PC-9 (cell line): Measurements from ENCODE around the gene AIMP1.

Experiments
- EZH2 ChIP-seq: fragments of 200-600 bp; sonication (generic); IDR thresholded peaks from 2 replicates; pipeline ENCODE4 v1.8.0; 2017; ENCODE audit warnings: antibody characterized with exemption, low read depth
- TF ChIP-seq, protein P1 (sequence below): fragments of 200-600 bp; sonication (generic); conservative IDR thresholded peaks from 2 replicates; pipeline ENCODE4 v1.6.1; 2017; ENCODE audit warnings: mixed run types, antibody characterized with exemption, mild to moderate bottlenecking, moderate library complexity

DNA sequence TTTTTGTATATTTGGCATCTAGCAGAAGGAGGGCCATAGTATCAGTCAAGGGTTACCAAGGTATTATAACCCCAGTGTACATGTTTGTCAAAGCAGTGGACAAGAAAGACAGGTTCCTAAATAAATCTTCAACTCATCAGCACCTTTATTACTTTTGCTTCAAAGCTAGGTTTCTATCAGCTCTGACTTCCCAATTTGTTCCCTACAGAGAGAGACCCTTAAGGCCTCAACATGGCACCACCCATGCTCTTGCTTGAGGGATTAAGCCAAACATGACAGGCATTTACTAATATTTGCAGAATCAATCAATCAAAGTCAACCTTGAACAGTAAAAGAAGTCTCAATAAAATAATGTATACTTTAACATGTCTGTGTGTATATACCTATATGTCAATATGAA lies 9.8 kb upstream of the AIMP1 start:
- TF ChIP-seq, protein P1, sequence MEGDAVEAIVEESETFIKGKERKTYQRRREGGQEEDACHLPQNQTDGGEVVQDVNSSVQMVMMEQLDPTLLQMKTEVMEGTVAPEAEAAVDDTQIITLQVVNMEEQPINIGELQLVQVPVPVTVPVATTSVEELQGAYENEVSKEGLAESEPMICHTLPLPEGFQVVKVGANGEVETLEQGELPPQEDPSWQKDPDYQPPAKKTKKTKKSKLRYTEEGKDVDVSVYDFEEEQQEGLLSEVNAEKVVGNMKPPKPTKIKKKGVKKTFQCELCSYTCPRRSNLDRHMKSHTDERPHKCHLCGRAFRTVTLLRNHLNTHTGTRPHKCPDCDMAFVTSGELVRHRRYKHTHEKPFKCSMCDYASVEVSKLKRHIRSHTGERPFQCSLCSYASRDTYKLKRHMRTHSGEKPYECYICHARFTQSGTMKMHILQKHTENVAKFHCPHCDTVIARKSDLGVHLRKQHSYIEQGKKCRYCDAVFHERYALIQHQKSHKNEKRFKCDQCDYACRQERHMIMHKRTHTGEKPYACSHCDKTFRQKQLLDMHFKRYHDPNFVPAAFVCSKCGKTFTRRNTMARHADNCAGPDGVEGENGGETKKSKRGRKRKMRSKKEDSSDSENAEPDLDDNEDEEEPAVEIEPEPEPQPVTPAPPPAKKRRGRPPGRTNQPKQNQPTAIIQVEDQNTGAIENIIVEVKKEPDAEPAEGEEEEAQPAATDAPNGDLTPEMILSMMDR: no peak
- no peak for TF ChIP-seq EZH2
